A673 (cell line): ENCODE data around the gene C17orf50.

Experiments used
- EZH2 ChIP-seq: fragments of 200-600 bp; sonication (generic); IDR thresholded peaks from 2 replicates; pipeline ENCODE4 v1.6.1; 2017; ENCODE audit warnings: borderline replicate concordance, low read depth, mild to moderate bottlenecking, mixed read lengths, antibody characterized with exemption, low read length; ENCODE audit not compliant: poor library complexity, severe bottlenecking
- TF ChIP-seq, protein P1 (sequence below): fragments of 300-800, 200-600 bp; sonication (generic); conservative IDR thresholded peaks from 2 replicates; pipeline ENCODE4 v1.5.1; 2017; ENCODE audit warnings: low read depth, mild to moderate bottlenecking, antibody characterized with exemption, low read length, moderate library complexity, mixed read lengths

DNA sequence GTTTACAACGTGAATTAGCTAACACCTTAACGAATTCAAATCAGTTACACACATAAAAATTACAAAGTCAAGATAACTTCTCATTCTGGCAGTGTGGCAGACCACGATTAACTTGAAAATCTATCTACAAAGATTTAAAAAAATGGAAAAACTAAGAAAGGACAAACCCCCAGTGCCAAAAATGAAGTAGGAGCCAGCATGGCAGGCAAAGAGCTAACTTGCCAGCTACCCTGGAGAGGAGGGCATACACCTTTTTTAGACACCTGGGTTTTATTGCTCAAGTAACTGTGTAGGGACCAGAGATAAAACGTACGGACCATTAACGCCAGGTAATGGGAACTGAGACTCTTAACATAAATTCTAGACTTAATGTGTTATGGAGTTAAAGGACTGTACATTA, 51.1 kb downstream of the C17orf50 start:
- TF ChIP-seq, protein P1, sequence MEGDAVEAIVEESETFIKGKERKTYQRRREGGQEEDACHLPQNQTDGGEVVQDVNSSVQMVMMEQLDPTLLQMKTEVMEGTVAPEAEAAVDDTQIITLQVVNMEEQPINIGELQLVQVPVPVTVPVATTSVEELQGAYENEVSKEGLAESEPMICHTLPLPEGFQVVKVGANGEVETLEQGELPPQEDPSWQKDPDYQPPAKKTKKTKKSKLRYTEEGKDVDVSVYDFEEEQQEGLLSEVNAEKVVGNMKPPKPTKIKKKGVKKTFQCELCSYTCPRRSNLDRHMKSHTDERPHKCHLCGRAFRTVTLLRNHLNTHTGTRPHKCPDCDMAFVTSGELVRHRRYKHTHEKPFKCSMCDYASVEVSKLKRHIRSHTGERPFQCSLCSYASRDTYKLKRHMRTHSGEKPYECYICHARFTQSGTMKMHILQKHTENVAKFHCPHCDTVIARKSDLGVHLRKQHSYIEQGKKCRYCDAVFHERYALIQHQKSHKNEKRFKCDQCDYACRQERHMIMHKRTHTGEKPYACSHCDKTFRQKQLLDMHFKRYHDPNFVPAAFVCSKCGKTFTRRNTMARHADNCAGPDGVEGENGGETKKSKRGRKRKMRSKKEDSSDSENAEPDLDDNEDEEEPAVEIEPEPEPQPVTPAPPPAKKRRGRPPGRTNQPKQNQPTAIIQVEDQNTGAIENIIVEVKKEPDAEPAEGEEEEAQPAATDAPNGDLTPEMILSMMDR: no peak
- no peak for TF ChIP-seq EZH2
